SK-N-MC (cell line): Measurements from ENCODE around the gene GAST.
"Not testable (repeated sequence)": the region's sequence is repeated elsewhere in the genome, so short reads cannot be mapped to it uniquely, and the experiment has no call there.

Experiments used
- DNase-seq: peaks from one replicate; pipeline ENCODE4 v3.0.0-alpha.2; 2011; ENCODE audit warnings: low read depth, low spot score
- H3K27ac ChIP-seq: fragments of 200-600 bp; sonication (generic); 2 replicates; pipeline ENCODE4 v1.5.1; 2016; ENCODE audit warnings: mixed run types
- H3K36me3 ChIP-seq: fragments of 200-600 bp; sonication (generic); 2 replicates; pipeline ENCODE4 v1.6.1; 2017; ENCODE audit warnings: antibody characterized with exemption, low read length, mixed read lengths; ENCODE audit not compliant: insufficient read depth
- H3K4me3 ChIP-seq: fragments of 200-600 bp; sonication (generic); 2 replicates; pipeline ENCODE4 v1.5.1; 2016
- H3K9ac ChIP-seq: fragments of 200-600 bp; sonication (generic); 2 replicates; pipeline ENCODE4 v1.8.0; 2017; ENCODE audit warnings: mixed run types, mixed read lengths; ENCODE audit not compliant: insufficient read length
- H3K9me3 ChIP-seq: fragments of 200-600 bp; sonication (generic); 2 replicates; pipeline ENCODE4 v1.6.1; 2017; ENCODE audit warnings: low read depth, mild to moderate bottlenecking, antibody characterized with exemption, low read length, moderate library complexity, mixed read lengths
- EZH2 ChIP-seq: fragments of 200-600 bp; sonication (generic); IDR thresholded peaks from one replicate; pipeline ENCODE4 v1.6.1; 2017; ENCODE audit warnings: antibody characterized with exemption
- FOXP2 ChIP-seq: optimal IDR thresholded peaks from 2 replicates; pipeline ENCODE3; 2011; ENCODE audit warnings: mild to moderate bottlenecking, moderate library complexity; ENCODE audit not compliant: insufficient read depth; ENCODE audit errors: extremely low read length, control extremely low read depth
- POLR2AphosphoS5 ChIP-seq: IDR thresholded peaks from 2 replicates; pipeline ENCODE4 v1.6.1; 2012; ENCODE audit warnings: mild to moderate bottlenecking, low read depth, low read length, borderline replicate concordance

Gene GAST

DNA sequence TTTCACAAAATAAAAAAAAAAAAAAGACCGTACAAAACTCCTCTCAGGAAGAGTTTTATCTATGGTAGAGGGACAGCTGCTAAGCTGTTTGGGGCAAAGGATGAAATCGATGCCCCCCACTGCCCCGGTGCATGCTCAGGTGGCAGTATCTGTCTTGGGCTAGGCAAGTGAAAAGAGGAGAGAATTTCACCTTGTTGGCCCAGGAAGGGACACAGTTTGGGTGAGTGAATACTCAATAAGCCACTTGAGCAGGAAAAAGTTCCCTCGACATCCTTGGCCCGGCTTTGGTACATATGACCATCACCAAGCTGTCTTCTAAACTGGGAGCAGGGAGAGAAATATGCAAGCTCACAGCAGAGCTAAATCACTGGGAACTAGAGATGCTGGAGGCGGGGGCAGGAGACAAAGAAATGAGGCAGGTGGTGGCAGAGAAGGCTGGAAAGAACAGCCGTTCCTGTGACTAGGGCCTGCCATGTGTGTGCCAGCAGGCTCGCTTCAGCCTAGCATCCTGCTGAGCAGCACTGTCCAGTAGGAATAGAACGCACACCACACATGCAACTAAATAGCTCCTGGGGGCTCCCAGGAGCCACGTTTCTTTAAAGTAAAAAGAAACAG, 31.6 kb upstream of the GAST start:
- TF ChIP-seq EZH2 (no peak), POLR2AphosphoS5 (no peak), FOXP2 (no peak)
- no peak overlapping the region for H3K9ac ChIP-seq
- DNase-seq, result no peak

DNA sequence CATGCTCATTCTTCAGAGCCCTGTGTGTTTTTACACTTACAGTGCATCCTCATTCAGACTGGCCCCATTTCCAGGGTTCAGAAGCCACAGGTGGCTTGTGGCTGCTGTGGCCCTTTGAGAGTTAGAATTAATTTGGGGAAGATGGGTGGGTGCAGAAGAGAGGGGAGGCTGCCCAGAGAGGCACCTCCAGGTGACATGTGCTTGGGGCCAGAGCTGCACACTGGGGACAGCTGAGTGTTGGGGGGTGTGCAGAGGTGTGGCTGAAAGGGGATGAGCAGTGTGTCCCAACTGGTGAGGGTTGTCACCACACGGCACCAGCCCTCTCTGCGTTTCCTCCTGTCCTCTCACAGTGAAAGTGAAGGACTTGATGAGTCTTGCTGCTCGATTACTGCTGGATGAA, 30.4 kb upstream of the GAST start:
- Histone ChIP-seq H3K4me3 (no peak overlapping the region), H3K27ac (no peak overlapping the region), H3K36me3 (no peaks in the 10 kb centered on the region), H3K9ac (no peak overlapping the region), H3K9me3 (no peaks in the 10 kb centered on the region)
- TF ChIP-seq FOXP2 (no peak), EZH2 (no peak), POLR2AphosphoS5 (no peak)
- no peak for DNase-seq

More for the DNA sequence above, 31.6 kb upstream of the GAST start:
- Histone ChIP-seq H3K4me3 (no peak overlapping the region), H3K9me3 (no peaks in the 10 kb centered on the region), H3K36me3 (no peaks in the 10 kb centered on the region), H3K27ac (no peak overlapping the region)

GRCh38 chr17:41682631-41683030, 29.5 kb upstream of the GAST start:
- H3K4me3 ChIP-seq, result no peak overlapping the region
- H3K27ac ChIP-seq, result no peak overlapping the region

GRCh38 chr17:41683441-41684007, 28.6 kb upstream of the GAST start:
- H3K36me3 ChIP-seq, result no peaks in the 10 kb centered on the region
- no peaks in the 10 kb centered on the region for H3K9me3 ChIP-seq
- DNase-seq, result no peak
- no peak overlapping the region for H3K4me3 ChIP-seq
- no peak overlapping the region for H3K27ac ChIP-seq
- no peak for TF ChIP-seq FOXP2
- TF ChIP-seq POLR2AphosphoS5, result no peak
- no peak for TF ChIP-seq EZH2
- H3K9ac ChIP-seq, result no peak overlapping the region

More at GRCh38 chr17:41682631-41683030, 29.5 kb upstream of the GAST start:
- no peak for TF ChIP-seq EZH2
- TF ChIP-seq FOXP2, result no peak
- no peaks in the 10 kb centered on the region for H3K36me3 ChIP-seq
- no peak overlapping the region for H3K9ac ChIP-seq
- no peak for DNase-seq
- no peaks in the 10 kb centered on the region for H3K9me3 ChIP-seq

- no peaks in the 10 kb centered on the region for H3K9me3 ChIP-seq
- H3K4me3 ChIP-seq, result no peak overlapping the region
- no peak overlapping the region for H3K9ac ChIP-seq
- no peak for DNase-seq
- no peak overlapping the region for H3K27ac ChIP-seq
- TF ChIP-seq EZH2 (no peak), POLR2AphosphoS5 (no peak), FOXP2 (no peak)
- no peaks in the 10 kb centered on the region for H3K36me3 ChIP-seq
Observed at GRCh38 chr17:41684035-41684434, 28.1 kb upstream of the GAST start.

DNA sequence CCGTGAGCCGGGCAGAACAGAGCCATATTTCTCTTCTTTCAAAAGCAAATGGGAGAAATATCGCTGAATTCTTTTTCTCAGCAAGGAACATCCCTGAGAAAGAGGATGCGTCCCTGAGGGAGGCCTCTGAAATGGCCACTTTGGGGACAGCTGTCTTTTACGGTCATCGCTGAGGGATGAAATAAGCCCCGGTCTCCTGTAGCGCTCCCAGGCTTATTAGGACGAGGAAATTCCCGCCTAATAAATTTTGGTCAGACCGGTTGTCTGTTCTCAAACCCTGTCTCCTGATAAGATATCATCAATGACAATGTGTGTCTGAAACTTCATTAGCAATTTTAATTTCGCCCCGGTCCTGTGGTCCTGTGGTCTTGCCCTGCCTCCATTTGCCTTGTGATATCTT, 26.4 kb upstream of the GAST start:
- not testable (repeated sequence) for H3K27ac ChIP-seq, H3K4me3 ChIP-seq, DNase-seq, H3K9ac ChIP-seq, H3K9me3 ChIP-seq
- peaks cover 15% of the 10 kb centered on the region for H3K36me3 ChIP-seq

DNA sequence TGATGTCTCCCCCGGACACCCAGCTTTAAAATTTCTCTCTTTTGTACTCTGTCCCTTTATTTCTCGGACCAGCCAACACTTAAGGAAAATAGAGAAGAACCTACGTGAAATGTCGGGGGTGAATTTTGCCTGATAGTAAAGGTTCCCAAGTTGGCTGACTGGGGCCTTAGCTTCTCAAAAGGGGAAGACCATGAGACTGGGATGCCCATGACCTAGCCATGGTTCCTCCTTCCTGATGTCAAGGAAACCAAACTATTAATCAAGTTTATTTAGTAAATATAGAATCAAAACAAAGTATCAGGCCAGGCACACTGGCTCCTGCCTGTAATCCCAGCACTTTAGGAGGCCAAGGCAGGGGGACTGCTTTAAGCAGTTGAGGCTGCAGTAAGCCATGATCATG, 25.9 kb upstream of the GAST start:
- TF ChIP-seq FOXP2 (no peak), EZH2 (no peak), POLR2AphosphoS5 (no peak)
- H3K36me3 ChIP-seq, result peaks cover 20% of the 10 kb centered on the region
- no peak for DNase-seq

GRCh38 chr17:41687828-41688640, 24.1 kb upstream of the GAST start:
- Histone ChIP-seq H3K9me3 (no peaks in the 10 kb centered on the region), H3K27ac (peak overlapping the region; percentile 92), H3K36me3 (peaks cover 37% of the 10 kb centered on the region), H3K4me3 (peak overlapping the region; percentile 86), H3K9ac (peak overlapping the region; percentile 90)
- no peak for DNase-seq
- TF ChIP-seq FOXP2 (no peak), EZH2 (no peak), POLR2AphosphoS5 (no peak)

More for the DNA sequence above, 25.9 kb upstream of the GAST start:
- Histone ChIP-seq H3K9me3 (no peaks in the 10 kb centered on the region), H3K27ac (no peak overlapping the region), H3K4me3 (no peak overlapping the region), H3K9ac (no peak overlapping the region)
